Glutamatergic neuron (in vitro differentiated cells): ENCODE measurements around the gene SCN3A. TPM values are rescaled to one million over a fixed set of nuclear protein-coding genes. Genes with fewer than 3 reads are reported as not detected.

Experiments
- DNase-seq: peaks from one replicate; pipeline ENCODE4 v3.0.0; 2022
- H3K27ac Mint-ChIP-seq: one replicate; pipeline ENCODE4 v1.8.0; 2020; ENCODE audit warnings: mild to moderate bottlenecking, mixed read lengths, inconsistent platforms; ENCODE audit not compliant: unreplicated experiment
- H3K27me3 Mint-ChIP-seq: one replicate; pipeline ENCODE4 v1.8.0; 2020; ENCODE audit warnings: mild to moderate bottlenecking, moderate library complexity, mixed read lengths, inconsistent platforms; ENCODE audit not compliant: unreplicated experiment
- H3K36me3 Mint-ChIP-seq: one replicate; pipeline ENCODE4 v1.8.0; 2020; ENCODE audit warnings: mild to moderate bottlenecking, mixed read lengths, inconsistent platforms; ENCODE audit not compliant: unreplicated experiment
- H3K4me1 Mint-ChIP-seq: one replicate; pipeline ENCODE4 v1.8.0; 2020; ENCODE audit warnings: mild to moderate bottlenecking, low read depth, mixed read lengths, inconsistent platforms; ENCODE audit not compliant: unreplicated experiment
- H3K4me3 Mint-ChIP-seq: one replicate; pipeline ENCODE4 v1.8.0; 2020; ENCODE audit warnings: mild to moderate bottlenecking, mixed read lengths, inconsistent platforms; ENCODE audit not compliant: unreplicated experiment
- H3K9me3 Mint-ChIP-seq: one replicate; pipeline ENCODE4 v1.8.0; 2020; ENCODE audit warnings: mild to moderate bottlenecking, moderate library complexity, mixed read lengths, inconsistent platforms; ENCODE audit not compliant: unreplicated experiment
- total RNA-seq: library from RNA; stranded (reverse); fragmentation: NEBNext Ultra II Directional; extraction: Animal tissue kit (Norgen Biotek cat#: 25700); gene quantifications from one replicate; pipeline ENCODE4 v1.2.1, GENCODE V29; 2021; ENCODE audit not compliant: unreplicated experiment
- TF ChIP-seq, protein P1 (sequence below): fragments of 200-600 bp; sonication (generic); IDR thresholded peaks from one replicate; pipeline ENCODE4 v1.5.0; 2021; ENCODE audit not compliant: partially characterized antibody, unreplicated experiment

The SCN3A gene
- total RNA-seq, 1 donor from 2014 or later: 22.2 TPM

DNA sequence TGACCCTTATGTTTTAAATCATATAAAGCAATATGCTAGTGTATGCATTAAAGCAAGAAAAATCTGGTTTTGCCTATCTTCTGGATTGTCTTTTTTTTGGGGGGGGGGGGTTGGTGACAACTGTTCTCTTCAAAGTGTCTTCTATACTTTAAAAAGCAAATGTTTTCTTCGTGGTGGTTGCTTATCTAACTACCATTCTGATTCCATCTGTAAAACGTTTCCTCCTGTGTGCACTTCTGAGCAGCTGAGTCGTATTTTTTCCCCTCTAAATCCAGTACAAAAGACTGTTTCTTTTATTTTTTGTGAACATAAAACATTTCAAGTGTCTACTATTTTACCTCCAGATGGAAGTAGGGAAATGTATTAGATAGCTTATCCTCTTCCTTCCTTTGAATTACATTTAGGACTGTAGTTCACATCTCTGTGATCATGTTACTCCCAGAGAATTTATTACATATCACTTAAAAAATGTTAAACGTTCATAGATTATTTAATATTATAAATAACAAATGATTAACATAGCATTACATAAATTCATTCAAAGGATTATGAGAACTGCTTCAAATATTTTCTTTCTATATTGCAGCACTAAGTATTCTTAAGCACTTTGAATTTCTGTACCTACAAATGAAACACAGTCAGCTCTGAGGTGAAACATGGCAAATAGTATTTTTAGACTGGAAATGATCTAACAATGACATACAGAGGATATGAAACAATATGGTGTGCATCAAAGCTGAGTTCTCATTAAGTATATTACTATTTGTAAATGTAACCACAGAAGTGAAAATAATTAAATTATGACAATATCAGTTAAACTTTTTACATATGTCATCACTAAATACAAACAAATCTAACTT, 56.4 kb downstream of the SCN3A start:
- no peaks in the 10 kb centered on the region for H3K27me3 Mint-ChIP-seq
- H3K9me3 Mint-ChIP-seq: no peaks in the 10 kb centered on the region
- no peaks in the 10 kb centered on the region for H3K4me1 Mint-ChIP-seq
- no peak overlapping the region for H3K27ac Mint-ChIP-seq
- DNase-seq: no peak
- no peaks in the 10 kb centered on the region for H3K36me3 Mint-ChIP-seq
- TF ChIP-seq, protein P1, sequence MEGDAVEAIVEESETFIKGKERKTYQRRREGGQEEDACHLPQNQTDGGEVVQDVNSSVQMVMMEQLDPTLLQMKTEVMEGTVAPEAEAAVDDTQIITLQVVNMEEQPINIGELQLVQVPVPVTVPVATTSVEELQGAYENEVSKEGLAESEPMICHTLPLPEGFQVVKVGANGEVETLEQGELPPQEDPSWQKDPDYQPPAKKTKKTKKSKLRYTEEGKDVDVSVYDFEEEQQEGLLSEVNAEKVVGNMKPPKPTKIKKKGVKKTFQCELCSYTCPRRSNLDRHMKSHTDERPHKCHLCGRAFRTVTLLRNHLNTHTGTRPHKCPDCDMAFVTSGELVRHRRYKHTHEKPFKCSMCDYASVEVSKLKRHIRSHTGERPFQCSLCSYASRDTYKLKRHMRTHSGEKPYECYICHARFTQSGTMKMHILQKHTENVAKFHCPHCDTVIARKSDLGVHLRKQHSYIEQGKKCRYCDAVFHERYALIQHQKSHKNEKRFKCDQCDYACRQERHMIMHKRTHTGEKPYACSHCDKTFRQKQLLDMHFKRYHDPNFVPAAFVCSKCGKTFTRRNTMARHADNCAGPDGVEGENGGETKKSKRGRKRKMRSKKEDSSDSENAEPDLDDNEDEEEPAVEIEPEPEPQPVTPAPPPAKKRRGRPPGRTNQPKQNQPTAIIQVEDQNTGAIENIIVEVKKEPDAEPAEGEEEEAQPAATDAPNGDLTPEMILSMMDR: no peak
- no peak overlapping the region for H3K4me3 Mint-ChIP-seq

DNA sequence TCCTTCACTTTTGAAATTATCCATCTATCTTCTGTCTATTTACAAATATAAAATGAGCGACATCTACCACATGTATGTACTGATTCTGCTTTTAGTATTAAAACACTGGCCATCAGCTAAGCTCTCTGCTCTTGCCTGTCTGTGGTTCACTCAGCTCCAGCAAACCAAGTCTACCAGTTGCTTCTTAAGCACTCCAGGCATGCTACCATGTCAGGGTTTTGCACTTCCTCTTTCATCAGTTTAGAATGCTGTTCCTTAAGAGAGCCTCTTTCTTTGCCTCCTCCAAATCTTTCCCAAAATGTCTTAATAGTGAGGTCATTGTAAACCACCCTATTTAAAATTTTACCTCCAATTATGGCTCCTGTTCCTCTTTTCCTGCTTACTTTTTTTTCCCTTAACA, 59.5 kb downstream of the SCN3A start:
- Mint-ChIP-seq H3K36me3 (no peaks in the 10 kb centered on the region), H3K27me3 (no peaks in the 10 kb centered on the region), H3K4me3 (no peak overlapping the region), H3K27ac (no peak overlapping the region), H3K4me1 (no peaks in the 10 kb centered on the region), H3K9me3 (no peaks in the 10 kb centered on the region)
- TF ChIP-seq, protein P1: no peak
- no peak for DNase-seq

DNA sequence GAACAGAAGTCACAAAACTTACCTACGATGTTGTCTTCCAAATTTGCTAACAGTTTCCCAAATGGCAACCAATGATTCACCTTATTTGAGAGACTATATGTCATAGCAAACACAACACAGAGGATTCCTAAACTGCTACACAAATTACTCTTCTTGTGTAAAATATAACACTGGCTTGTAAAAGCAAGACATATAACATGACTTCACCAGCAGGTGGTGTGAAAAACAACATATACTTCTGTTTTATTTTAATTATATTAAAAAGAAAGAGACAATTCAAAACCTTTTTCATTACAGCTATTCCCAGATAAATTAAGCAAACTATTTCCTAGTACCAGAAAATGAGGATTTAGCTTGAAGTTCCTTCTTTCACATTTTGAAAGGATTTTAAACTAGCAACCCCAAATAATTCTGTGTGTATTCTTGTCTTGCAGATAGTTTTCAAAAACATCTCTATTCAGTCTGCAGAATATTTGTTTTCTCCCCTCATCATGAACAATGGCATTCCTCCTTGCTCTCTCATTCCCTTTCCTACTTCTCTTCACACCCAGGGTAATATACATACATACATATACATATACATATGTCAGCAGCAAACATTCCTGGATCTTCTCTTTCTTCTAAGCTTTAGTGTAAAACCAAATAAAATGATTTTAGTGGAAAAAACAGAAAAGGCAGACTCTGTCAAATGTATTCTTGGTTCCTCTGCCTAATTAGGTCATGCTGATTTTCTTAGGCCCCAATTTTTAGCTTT, 62.1 kb downstream of the SCN3A start:
- Mint-ChIP-seq H3K27ac (no peak overlapping the region), H3K9me3 (no peaks in the 10 kb centered on the region), H3K4me3 (no peak overlapping the region), H3K27me3 (no peaks in the 10 kb centered on the region), H3K4me1 (no peaks in the 10 kb centered on the region), H3K36me3 (no peaks in the 10 kb centered on the region)
- TF ChIP-seq, protein P1: peak; percentile 51
- DNase-seq: no peak

DNA sequence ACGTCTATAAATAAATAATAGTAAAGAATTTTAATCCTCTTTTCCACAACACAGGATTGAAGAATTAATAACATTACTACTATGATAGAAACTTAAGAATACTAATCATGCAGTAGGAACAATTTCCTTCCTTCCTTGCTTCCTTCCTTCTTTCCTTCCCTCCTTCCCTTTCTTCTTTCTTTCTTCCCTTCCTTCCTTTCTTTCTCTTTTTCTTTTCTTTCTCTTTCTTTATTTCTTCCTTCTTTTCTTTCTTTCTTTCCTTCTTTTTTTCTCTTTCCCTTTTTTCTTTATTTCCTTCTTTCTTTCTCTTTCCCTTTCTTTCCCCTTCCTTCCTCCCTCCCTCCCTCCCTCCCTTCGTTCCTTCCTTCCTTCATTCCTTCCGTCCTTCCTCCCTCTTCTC, 77.6 kb downstream of the SCN3A start:
- no peaks in the 10 kb centered on the region for H3K36me3 Mint-ChIP-seq
- TF ChIP-seq, protein P1: no peak
- H3K4me3 Mint-ChIP-seq: no peak overlapping the region
- peaks cover 13% of the 10 kb centered on the region for H3K4me1 Mint-ChIP-seq
- H3K27me3 Mint-ChIP-seq: no peaks in the 10 kb centered on the region
- no peak for DNase-seq
- H3K27ac Mint-ChIP-seq: no peak overlapping the region
- H3K9me3 Mint-ChIP-seq: no peaks in the 10 kb centered on the region

DNA sequence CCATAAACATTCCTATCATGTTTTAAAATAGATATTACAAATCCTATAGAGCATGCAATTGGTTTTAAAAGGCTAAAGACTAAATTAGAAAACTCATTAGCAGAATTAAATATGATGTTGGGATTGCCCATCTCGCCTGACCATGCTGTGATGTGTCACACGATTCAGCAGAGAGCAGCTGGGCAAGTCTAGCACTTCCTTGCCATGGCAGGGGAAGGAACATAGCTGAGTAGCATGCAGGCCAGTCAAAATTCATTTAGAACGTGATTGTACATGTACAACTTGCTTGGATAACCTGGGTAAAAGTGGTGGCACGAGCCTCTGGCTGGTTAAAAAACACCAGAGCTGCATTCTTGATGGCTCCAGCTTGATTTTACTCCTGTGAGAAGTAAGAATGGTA, 81.3 kb downstream of the SCN3A start:
- Mint-ChIP-seq H3K4me1 (peaks cover 17% of the 10 kb centered on the region), H3K27ac (no peak overlapping the region), H3K4me3 (no peak overlapping the region), H3K9me3 (no peaks in the 10 kb centered on the region), H3K36me3 (no peaks in the 10 kb centered on the region), H3K27me3 (no peaks in the 10 kb centered on the region)
- DNase-seq: no peak
- TF ChIP-seq, protein P1: no peak
